IMR-90 (cell line): ENCODE data around the gene PRR23E.

Source experiments
- CEBPB ChIP-seq: IDR thresholded peaks from 2 replicates; pipeline ENCODE4 v1.6.1; 2012; ENCODE audit warnings: low read depth, low read length, improper control_type of control experiment
- CHD1 ChIP-seq: IDR thresholded peaks from 2 replicates; pipeline ENCODE4 v1.6.1; 2012; ENCODE audit warnings: low read depth, low read length, improper control_type of control experiment
- CTCF ChIP-seq: conservative IDR thresholded peaks from 2 replicates; pipeline ENCODE4 v1.5.1; 2012; ENCODE audit warnings: mild to moderate bottlenecking, low read depth, low read length, improper control_type of control experiment
- ELK1 ChIP-seq: fragments of 150-350 bp; IDR thresholded peaks from 2 replicates; pipeline ENCODE4 v1.6.1; 2016; ENCODE audit warnings: low read depth, mild to moderate bottlenecking, low read length, moderate library complexity, borderline replicate concordance
- FOS ChIP-seq: fragments of 150-350 bp; IDR thresholded peaks from 2 replicates; pipeline ENCODE4 v1.6.1; 2016; ENCODE audit warnings: low read depth, low read length
- MAFK ChIP-seq: IDR thresholded peaks from 2 replicates; pipeline ENCODE4 v1.6.1; 2012; ENCODE audit warnings: low read depth, low read length, improper control_type of control experiment
- MAZ ChIP-seq: IDR thresholded peaks from 2 replicates; pipeline ENCODE4 v1.6.1; 2012; ENCODE audit warnings: low read depth, mild to moderate bottlenecking, low read length, improper control_type of control experiment, moderate library complexity, borderline replicate concordance
- MXI1 ChIP-seq: IDR thresholded peaks from 2 replicates; pipeline ENCODE4 v1.6.1; 2012; ENCODE audit warnings: low read depth, mild to moderate bottlenecking, low read length, moderate library complexity, borderline replicate concordance
- POLR2A ChIP-seq: IDR thresholded peaks from 2 replicates; pipeline ENCODE4 v1.6.1; 2012; ENCODE audit warnings: mild to moderate bottlenecking, low read depth, low read length
- RAD21 ChIP-seq: IDR thresholded peaks from 2 replicates; pipeline ENCODE4 v1.6.1; 2012; ENCODE audit warnings: low read length, improper control_type of control experiment
- RCOR1 ChIP-seq: IDR thresholded peaks from 2 replicates; pipeline ENCODE4 v1.6.1; 2012; ENCODE audit warnings: mild to moderate bottlenecking, low read length, improper control_type of control experiment; ENCODE audit not compliant: insufficient replicate concordance
- SMC3 ChIP-seq: fragments of 150-350 bp; IDR thresholded peaks from 2 replicates; pipeline ENCODE4 v1.6.1; 2016; ENCODE audit warnings: low read depth, mild to moderate bottlenecking, antibody characterized with exemption, low read length, moderate library complexity
- USF2 ChIP-seq: fragments of 150-350 bp; IDR thresholded peaks from 2 replicates; pipeline ENCODE4 v1.6.1; 2017; ENCODE audit warnings: mild to moderate bottlenecking, antibody characterized with exemption, low read length, low read depth

- TF ChIP-seq CEBPB (no peak), CTCF (no peak), FOS (no peak), USF2 (no peak), CHD1 (no peak), POLR2A (no peak), MXI1 (no peak), MAZ (no peak), ELK1 (no peak), RAD21 (no peak), MAFK (no peak), RCOR1 (no peak), SMC3 (no peak)
Measured at GRCh38 chr3:127167315-127168043, 25.5 kb upstream of the PRR23E start.
